NCI-H187 treated with DMSO at 0.1 percent for 48 hours (cell line): ENCODE data around the gene NAXD.
"Not testable (repeated sequence)": the region's sequence is repeated elsewhere in the genome, so short reads cannot be mapped to it uniquely, and the experiment has no call there.

Experiments used
- DNase-seq: peaks from one replicate; lab custom pipeline; 2025; lab: John Stamatoyannopoulos, UW

NAXD gene

DNA sequence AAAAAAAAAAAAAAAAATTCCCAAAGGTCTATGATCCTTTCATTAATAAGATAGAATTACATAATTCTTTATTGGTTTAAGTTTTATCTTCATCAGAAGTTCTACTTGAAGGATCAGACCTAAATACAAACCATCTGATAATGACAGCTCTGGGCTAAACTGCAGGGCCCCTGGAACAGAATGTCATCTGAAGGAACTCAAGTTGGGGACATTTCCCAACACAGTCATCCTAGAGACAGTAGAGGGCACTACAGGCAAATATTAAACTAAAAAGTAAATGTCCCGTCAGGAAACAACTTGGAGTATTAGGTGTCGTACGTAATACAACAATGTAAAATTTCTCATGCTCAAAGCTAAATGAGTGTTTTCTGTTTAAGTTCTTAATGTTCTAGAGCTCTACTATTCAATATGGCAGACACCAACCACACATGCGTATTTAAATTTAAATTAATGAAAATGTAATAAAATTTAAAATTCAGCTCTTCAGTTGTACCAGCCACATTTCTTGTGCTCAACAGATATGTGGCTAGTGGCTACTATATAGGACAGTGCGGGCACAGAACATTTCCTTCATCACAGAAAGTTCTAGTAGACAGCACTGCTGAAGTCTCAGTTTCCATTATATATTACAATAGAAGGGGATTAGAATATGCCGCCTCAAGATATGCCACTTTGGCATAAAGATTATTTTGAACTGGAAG is 21.8 kb upstream of the NAXD start:
- peak; percentile 20 for DNase-seq

DNA sequence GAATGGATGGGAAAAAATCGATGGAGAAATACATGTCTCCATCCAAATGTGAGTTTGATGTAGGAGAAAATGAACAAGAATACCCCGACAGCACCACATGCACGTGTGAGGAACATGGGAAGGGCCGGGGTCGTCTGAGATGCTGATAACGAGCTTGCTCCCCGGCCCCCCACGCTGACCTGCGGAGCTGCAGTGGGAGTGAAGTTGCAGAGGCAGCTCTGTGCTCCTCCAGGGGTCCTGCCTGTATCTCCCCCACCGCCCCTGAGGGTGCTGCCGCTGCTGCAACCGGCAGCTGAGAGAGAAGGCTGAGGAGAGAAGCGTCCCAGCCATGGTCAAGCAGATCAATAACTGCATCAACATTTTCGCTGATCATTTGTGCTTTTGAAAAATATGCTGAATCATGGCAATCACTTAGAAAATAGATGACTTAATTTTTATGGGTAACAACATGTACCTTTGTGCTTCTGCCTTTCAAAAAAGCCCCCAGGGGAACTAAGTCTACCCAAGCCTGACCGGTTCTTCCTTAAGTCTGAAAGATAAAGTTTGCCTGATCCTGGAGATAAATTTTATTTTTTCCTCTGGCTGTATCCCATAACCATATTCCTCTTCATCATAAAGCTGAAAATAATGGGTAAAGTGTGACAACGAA is 18.2 kb upstream of the NAXD start:
- no peak for DNase-seq

DNA sequence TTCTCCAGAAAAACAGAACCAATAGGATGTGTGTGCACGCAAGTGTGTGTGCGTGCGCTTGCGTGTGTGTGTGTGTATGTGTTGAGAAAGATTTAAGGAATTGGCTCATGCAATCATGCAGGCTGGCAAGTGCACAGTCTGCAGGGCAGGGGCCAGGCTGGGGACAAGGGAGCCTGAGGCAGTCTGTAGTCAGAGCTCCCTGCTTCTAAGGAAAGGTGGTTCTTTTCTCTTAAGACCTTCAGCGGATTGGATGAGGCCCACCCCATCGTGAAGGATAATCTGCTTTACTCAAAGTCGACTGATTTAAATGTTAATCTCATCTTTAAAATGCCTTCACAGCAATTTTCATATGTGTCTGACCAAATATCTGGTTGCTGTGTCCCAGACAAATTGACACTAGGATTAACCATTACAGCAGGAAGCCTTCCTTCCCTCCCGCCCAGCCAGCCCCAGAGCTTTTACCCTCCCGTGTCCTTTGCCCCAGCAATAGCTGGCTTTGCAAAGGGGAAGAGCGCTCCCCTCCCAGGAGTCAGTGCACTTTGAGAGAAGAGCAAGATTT is 15.0 kb upstream of the NAXD start:
- DNase-seq: no peak

DNA sequence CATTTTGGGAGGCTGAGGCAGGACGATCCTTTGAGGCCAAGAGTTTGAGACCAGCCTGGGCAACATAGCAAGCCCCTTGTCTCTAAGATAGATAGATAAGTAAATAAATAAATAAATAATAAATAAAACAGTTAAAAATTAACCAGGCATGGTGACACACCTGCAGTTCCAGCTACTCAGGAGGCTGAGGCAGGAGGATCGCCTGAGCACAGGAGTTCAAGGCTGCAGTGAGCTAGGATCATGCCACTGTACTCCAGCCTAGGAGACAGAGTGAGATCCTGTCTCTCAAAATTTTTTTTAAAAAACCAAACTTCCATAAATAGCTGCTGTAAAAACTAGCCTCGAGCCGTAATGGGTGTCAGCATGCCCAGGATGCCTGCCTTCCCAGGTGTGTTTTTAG is 14.4 kb upstream of the NAXD start:
- DNase-seq: no peak

DNA sequence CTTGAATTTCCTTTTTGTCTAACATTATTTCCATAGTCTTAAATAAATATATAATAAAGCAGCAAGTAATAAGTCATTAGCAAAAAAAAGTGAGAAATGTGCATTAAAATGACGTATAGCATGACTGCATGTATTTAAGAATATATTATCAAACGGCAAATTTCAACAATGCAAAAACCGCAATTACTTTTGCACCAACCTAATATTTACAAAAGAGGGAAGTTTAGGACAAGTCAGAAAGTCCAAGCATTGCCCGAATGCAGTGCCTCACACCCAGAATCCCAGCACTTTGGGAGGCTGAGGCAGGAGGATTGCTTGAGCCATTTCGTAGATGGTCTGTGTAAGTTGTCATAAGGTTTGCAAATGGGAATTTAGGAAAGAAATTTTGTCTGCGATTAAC is 10.2 kb upstream of the NAXD start:
- no peak for DNase-seq

DNA sequence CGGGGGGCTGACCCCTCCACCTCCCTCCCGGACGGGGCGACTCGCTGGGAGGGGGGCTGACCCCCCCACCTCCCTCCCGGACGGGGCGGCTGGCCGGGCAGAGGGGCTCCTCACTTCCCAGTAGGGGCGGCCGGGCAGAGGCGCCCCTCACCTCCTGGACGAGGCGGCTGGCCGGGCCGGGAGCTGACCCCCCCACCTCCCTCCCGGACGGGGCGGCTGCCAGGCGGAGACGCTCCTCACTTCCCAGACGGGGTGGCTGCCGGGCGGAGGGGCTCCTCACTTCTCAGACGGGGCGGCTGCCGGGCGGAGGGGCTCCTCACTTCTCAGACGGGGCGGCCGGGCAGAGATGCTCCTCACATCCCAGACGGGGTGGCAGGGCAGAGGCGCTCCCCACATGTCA is 9.1 kb upstream of the NAXD start:
- not testable (repeated sequence) for DNase-seq

DNA sequence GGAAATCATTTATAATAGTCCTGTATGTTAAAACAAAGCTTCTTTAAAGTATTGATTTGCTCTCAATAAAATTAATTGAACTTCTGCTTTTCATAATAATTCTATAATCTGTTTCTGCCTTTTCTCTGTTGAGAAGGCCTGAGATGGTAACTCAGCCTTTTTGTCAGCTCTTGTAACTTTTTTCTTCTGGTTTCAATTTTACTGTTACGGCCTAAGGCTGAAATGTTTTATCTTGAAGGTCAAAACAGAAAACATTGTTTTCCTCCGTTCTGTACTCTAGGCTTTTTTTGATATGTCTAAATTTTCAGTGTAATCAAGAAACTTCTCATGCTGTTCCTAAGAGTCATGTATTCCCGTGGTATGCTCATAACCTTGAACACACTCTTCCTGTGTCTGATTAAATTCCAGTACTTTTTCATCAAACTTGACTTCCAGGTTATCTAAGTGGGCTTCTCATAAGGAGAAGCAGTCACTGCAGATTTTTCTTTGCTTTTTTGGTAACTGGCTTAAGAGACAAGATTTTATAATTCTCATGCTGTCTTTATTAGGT is 7.6 kb upstream of the NAXD start:
- no peak for DNase-seq

DNA sequence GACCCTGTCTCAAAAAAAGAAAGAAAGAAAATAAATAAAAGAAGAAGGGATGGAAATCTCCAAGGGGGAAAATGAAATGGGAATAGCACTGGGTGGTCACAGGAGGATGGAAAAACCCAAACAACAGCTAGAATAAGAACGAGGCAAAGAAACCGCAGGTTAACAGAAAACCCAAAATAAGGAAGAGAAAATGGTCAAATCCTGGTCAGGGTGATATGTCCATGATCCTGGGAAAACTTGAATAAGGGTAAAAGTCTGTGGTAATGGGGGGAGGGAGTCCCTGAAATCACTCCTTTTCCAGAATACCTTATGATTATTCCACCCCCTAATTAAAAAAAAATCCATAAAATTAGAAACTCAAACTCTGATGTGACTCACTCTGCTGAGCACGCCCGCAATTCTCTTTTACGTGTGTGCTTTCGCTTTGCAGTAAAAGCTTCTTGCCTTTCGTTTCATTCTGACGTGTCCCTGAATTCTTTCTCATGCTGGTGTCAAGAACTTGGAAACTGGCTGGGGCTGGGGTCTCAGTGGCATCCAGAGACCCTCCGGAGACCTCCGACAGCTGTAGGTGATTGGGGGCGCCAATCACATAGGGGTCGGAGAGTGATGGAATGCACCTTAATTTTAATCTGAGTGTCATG is 4.3 kb upstream of the NAXD start:
- no peak for DNase-seq

DNA sequence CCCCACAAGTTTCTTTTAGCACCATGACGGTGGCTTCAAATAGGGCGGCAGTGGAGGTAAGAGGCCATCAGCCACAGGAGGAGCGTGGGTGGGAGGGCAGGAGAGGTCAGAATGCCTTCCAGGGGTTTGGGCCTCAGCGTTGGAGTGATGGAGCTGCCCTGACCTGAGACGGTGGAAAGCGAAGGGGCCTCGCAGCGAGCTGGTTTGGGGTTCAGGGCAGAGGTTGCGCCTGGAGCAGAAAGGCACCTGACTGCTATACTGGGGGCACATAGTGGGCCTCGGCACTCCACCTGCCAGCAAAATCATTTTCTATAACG is 382 bp upstream of the NAXD start:
- no peak for DNase-seq

DNA sequence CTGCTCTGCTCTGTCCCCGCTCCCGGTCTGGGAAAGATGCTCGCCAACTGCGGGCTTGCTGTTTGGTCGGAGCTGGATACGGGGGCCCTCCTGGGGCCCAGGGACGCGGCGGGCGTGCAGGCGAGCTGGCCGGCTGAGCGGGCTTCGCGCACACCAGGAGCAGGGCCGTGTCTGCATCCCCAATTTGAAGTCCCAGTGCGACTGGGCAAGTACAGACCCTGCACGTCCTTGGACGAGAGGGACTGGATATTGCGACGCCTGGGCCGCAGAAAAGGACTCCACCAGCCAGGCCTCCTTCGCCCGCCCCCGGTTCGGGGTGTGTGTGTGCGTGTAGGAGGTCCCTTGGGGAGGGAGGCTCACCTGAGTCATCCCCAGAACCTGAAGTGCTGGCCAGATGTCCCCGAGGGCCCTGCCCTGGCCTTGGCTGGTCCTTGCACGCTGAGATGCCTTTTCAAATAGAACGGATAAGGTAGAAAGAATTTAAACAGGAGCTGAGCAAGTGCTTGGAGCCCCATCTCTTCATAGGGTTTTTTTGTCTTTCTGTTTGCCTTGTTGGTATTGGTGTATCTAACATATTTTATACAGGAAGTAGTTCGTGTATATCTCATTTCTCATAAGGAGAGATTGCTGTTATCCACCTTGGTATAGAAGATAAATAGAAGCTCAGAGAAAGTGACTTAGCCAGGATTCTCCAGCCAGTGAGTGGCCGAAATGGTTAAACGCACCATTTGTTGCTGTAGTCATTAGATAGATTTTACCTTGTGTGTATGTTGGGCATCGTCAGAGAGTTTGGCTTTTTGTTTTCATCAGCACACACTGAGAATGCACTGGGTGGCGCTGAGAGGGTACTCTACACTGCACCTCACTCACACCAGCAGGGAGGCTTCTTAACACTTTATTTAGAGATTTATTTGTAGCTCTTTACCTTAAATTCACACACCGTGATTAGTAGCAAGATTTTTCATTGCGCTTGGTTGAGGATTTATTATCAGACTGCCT is 1.1 kb downstream of the NAXD start:
- no peak for DNase-seq

DNA sequence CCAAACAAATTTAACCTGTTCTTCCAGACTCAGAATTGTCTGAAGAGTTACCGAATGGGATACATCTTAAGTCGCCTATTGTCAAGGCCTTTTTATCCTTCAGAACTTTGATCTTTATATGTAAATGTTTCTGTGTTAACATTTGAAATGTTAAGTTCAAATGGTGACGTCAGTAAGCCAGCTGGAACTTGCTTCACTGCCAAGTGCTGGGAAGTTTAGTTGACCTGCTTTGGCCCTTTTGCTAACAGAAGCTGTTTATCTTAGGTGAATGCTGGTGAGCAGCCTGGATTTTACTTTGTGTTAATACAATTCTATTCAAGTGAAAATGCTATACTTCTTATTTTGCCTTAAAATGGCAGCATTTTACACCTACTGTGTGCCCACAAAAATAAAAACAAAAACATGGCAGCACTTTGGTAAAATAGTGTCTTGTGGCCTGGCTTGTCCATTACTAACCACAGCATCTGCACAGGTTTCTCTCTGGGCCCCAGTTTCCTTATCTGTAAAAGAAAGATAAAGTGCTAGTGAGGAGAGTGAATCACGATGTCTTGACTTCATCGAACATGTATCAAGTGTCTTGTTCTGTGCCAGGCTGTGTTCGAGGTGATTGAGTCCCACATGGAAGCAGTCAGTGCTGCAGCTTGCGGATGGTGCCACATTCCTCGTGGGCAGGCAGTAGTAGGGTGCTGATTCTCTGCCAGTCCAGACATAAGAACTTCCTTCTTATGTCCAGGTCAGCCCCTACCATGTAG is 2.2 kb downstream of the NAXD start:
- no peak for DNase-seq

DNA sequence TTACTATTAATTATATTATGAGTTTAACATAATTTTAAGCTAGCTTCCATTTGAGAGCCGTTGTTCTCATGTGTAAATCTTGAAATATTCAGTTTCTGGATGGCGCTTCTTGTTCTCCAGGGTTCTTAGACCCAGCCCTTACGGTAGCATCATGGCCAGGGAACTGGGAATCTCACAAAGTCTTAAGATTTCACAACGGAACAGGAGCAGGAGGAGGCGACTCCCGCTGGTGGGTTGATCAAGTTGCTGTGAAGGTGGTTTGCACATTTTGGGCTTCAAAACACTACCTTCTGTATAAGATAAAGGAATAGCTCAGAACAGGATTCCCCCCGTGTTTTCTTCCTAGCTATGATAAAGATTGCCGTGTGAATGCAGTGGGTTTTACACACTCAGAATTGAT is 2.8 kb downstream of the NAXD start:
- DNase-seq: no peak

DNA sequence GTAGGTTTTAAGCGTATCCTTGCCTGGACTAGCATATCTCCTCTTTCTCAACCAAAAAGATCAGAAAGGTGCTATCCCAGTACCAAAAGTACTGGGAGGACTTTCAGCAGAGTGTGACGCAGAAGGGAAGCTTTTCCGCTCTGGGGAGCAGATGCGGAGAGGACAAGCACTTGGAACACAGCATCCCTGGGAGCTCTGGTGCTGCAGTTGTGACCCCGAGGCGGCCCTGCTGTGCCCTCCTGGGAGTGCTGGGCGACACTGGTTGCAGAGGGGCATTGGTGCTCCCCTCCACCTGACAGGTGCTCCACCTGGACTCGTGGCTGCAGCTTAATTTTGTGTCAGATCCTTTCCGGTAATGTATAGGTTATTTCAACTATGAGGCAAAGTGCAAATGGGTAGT is 3.4 kb downstream of the NAXD start:
- DNase-seq: no peak

DNA sequence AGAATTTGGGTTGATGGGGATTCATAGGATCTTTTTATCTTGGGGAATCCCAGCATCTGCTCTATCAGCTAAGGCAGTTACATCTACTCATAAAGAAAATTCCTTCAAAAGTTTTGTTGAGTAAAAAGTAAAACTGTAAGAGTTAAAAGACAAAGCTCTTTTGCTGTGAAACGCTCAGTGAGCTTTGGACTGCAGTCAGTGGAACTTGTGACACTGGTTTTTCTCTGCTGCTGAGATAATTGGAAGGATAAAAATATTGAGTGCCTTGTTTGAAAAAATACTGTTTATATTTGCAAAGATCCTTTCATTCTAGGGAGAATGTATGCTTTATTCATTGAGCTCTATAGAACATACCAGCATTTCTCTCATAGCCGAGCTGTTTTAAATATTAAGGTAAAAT is 5.3 kb downstream of the NAXD start:
- no peak for DNase-seq

DNA sequence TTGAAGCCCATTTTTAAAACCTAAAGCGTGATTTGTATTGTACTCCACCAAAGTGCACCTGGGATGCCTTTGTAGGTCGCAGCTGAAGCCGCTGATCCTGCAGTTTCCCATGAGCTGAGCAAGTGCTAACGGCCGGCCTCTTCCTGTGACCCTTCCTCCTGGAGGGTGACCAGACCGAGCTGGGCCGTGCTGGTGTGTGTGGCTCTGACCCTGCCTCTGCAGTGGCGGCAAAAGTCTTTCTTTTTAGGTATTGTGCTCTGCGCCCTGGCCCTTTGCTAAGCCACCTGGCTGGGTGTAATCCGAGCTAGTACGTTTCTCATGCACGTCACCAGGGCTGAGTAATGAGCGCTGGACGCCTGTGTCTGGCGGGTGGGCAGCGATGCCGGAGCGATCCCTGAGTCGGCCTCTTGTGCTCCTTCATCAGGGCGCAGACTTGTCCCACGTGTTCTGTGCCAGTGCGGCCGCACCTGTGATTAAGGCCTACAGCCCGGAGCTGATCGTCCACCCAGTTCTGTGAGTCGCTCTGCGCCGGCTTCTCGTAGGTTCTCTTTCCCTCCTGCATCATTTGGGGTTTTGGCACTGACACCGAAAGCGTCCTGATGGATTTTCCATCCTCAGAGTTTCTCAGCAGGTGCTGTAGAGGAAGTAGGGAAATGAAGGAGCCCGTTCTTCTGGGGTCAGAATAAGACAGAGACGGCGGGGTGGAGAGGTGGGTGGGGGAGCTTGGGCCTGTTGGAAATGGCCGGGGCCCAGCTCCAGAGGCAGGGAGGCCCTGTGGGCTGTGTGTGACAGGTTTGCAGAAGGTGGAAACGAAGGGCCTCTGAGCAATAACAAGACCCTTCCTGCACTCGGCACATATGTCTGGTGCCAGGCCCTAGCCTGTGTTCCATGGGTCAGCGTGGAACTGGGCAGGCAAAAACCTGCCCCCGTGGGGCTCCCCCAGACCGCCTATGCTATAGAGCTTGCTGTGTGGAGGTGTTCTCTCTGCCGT is 9.7 kb downstream of the NAXD start:
- no peak for DNase-seq

DNA sequence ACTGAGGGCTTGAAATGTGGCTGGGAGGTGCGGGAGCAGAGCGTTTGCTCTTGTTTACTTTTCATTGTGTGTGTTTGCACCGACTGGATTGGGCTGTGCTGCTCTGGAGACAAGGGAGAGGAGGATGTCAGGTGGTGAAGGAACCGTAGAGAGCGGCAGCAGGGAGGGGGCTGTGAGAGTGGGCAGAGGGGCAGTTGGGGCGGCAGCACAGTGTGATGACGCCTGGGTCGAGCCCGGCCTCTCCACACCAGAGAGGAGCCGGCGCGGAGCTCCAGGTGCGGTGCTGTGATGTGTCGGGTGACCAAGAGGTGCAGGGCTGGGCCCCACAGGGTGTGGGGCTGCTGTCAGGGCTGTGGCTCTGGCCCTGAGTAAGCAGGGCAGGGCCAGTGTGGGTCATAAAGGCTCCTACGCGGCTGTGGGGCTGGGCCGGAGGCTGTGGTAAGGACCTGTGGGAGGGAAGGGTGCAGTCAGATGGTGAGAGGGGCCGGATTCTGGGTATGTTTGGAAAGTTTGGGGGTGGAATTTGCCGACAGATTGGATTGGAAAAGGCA is 10.5 kb downstream of the NAXD start:
- no peak for DNase-seq

DNA sequence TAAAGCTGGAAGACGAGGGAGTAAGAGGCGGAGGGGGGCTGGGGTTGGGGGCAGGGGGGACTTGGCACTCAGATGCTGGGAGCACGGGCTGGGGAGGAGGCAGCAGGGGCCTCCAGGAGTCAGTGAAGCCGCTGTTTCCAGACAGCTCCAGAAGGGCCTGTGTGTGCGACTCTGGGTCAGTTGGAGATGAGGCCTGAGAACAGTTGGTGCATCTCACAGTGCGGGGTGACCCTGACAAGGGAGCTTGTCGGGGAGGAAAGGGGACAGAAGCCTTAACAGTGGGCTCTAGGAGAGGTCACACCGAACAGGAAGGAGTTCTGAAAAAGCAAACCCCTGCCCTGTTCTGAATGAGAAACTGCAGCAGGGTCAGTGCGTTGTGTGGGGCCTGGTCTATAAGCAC is 11.2 kb downstream of the NAXD start:
- DNase-seq: no peak

DNA sequence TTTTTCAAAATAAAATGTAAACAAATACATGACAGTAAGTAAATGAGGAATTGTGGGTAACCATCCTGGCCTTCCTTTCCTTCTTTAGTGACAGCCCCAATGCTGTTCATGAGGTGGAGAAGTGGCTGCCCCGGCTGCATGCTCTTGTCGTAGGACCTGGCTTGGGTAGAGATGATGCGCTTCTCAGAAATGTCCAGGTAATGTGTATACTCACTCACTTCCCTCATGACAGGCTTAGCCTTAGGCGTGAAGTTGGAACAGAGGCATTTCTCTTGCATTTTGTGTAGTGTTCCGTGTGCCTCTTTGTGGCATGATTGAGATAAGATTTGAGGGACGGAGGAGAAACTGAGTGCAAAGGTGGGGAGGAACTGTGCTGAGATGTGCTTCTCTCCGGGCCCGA is 12.0 kb downstream of the NAXD start:
- DNase-seq: no peak

DNA sequence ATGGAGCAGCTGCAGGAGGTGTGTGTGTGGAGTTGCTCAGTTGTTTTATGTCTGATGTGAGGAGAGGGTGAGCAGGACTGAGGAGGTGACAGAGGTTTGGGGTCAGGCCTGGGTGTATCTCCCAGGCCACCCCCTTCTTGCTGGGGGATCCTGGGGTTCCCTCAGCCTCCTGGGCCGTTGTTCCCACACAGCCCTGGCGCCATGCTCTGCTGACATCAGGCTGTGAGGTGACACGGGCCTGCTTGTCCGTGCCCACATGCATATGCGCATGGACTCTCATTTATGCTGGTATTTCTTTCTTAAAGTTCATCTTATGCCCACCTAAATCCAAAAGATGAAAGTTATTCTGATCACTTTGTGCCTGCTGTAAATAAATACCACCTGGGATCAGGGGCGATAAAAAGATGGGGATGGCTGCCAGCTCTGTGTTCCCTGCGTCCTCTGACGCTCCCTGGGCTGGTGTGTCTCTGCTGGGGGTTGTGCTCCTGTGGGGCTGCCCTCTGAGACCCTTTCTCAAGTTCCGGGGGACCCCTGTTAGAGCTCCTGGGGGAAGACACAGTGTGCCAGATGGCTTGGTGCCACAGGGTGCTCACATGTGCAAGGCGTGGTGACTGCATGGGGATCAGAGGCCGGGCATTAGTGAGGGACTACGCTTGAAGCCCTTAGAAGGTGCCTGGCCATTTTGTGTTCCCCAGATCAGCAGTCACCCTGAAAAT is 12.6 kb downstream of the NAXD start:
- DNase-seq: no peak
